Neural cell (in vitro differentiated cells): ENCODE measurements around the gene LMO7. TPM values are rescaled to one million over a fixed set of nuclear protein-coding genes. Genes with fewer than 3 reads are reported as not detected.

Experiments
- H2AFZ ChIP-seq: fragments of 200-600, 300-800 bp; sonication (generic), shearing (Covaris generic); 2 replicates; pipeline ENCODE4 v1.6.0; 2014; ENCODE audit warnings: low read depth, mild to moderate bottlenecking, antibody characterized with exemption, low read length, moderate library complexity
- H3F3A ChIP-seq: fragments of 200-600 bp; shearing (Covaris generic); 2 replicates; pipeline ENCODE4 v1.6.1; 2016; ENCODE audit warnings: mild to moderate bottlenecking, moderate library complexity, mixed read lengths, antibody characterized with exemption, low read length; ENCODE audit not compliant: insufficient read depth, poor library complexity, severe bottlenecking
- H3K27ac ChIP-seq: fragments of 200-600, 300-800 bp; sonication (generic), shearing (Covaris generic); 2 replicates; pipeline ENCODE4 v1.5.1; 2014; ENCODE audit warnings: mild to moderate bottlenecking, low read length, moderate library complexity
- H3K27me3 ChIP-seq: fragments of 300-800, 200-600 bp; sonication (generic), shearing (Covaris generic); 2 replicates; pipeline ENCODE4 v1.6.0; 2014; ENCODE audit warnings: mild to moderate bottlenecking, low read depth, low read length, moderate library complexity; ENCODE audit not compliant: insufficient read depth
- H3K36me3 ChIP-seq: fragments of 300-800, 200-600 bp; sonication (generic), shearing (Covaris generic); 2 replicates; pipeline ENCODE4 v1.5.1; 2014; ENCODE audit warnings: mild to moderate bottlenecking, antibody characterized with exemption, low read length, moderate library complexity; ENCODE audit not compliant: insufficient read depth
- H3K4me2 ChIP-seq: fragments of 300-800, 200-600 bp; sonication (generic), shearing (Covaris generic); 2 replicates; pipeline ENCODE4 v1.6.0; 2014; ENCODE audit warnings: mild to moderate bottlenecking, low read length
- H3K4me3 ChIP-seq: fragments of 300-800, 200-600 bp; sonication (generic), shearing (Covaris generic); 2 replicates; pipeline ENCODE4 v1.5.1; 2014; ENCODE audit warnings: mild to moderate bottlenecking, low read length, moderate library complexity
- H3K79me2 ChIP-seq: fragments of 200-600 bp; shearing (Covaris generic); replicated peaks from 2 replicates; pipeline ENCODE4 v1.6.0; 2014; ENCODE audit warnings: mild to moderate bottlenecking, low read length, moderate library complexity; ENCODE audit not compliant: insufficient read depth
- H3K9ac ChIP-seq: fragments of 300-800, 200-600 bp; sonication (generic), shearing (Covaris generic); 2 replicates; pipeline ENCODE4 v1.6.1; 2016; ENCODE audit warnings: mild to moderate bottlenecking, low read length, mixed read lengths
- H3K9me2 ChIP-seq: fragments of 200-600 bp; shearing (Covaris generic); 2 replicates; pipeline ENCODE4 v1.6.1; 2016; ENCODE audit warnings: mild to moderate bottlenecking, low read length, mixed read lengths; ENCODE audit not compliant: insufficient read depth
- H3K9me3 ChIP-seq: fragments of 200-600, 300-800 bp; sonication (generic), shearing (Covaris generic); 2 replicates; pipeline ENCODE4 v1.6.1; 2016; ENCODE audit warnings: mild to moderate bottlenecking, mixed run types, low read length, moderate library complexity, mixed read lengths
- H4K20me1 ChIP-seq: fragments of 200-600 bp; shearing (Covaris generic); 2 replicates; pipeline ENCODE4 v1.6.1; 2016; ENCODE audit warnings: mild to moderate bottlenecking, mixed run types; ENCODE audit not compliant: insufficient read depth
- CTCF ChIP-seq: fragments of 450-650 bp; IDR thresholded peaks from 2 replicates; pipeline ENCODE4 v1.5.1; 2014; ENCODE audit warnings: antibody characterized with exemption, mild to moderate bottlenecking, moderate library complexity; ENCODE audit not compliant: poor library complexity, severe bottlenecking
- EP300 ChIP-seq: fragments of 450-650 bp; conservative IDR thresholded peaks from 2 replicates; pipeline ENCODE4 v1.6.1; 2014; ENCODE audit warnings: antibody characterized with exemption, mild to moderate bottlenecking, moderate library complexity; ENCODE audit not compliant: poor library complexity, severe bottlenecking
- EZH2 ChIP-seq: fragments of 200-600, 300-800 bp; shearing (Covaris generic), sonication (generic); IDR thresholded peaks from 2 replicates; pipeline ENCODE4 v1.6.1; 2014; ENCODE audit warnings: antibody characterized with exemption, low read length, borderline replicate concordance, mild to moderate bottlenecking; ENCODE audit not compliant: insufficient read depth, poor library complexity, severe bottlenecking
- MXI1 ChIP-seq: fragments of 450-650 bp; conservative IDR thresholded peaks from 2 replicates; pipeline ENCODE4 v1.6.1; 2014; ENCODE audit warnings: antibody characterized with exemption, mild to moderate bottlenecking; ENCODE audit not compliant: poor library complexity, severe bottlenecking
- POLR2AphosphoS5 ChIP-seq: IDR thresholded peaks from 2 replicates; pipeline ENCODE4 v1.6.1; 2012
- RAD21 ChIP-seq: fragments of 450-650 bp; conservative IDR thresholded peaks from 2 replicates; pipeline ENCODE4 v1.6.1; 2014; ENCODE audit warnings: antibody characterized with exemption, mild to moderate bottlenecking, moderate library complexity
- REST ChIP-seq: IDR thresholded peaks from 2 replicates; pipeline ENCODE4 v1.6.1; 2012; ENCODE audit warnings: borderline replicate concordance
- SMC3 ChIP-seq: fragments of 450-650 bp; conservative IDR thresholded peaks from 2 replicates; pipeline ENCODE4 v1.6.1; 2014; ENCODE audit warnings: antibody characterized with exemption, mild to moderate bottlenecking, moderate library complexity; ENCODE audit not compliant: poor library complexity
- TAF1 ChIP-seq: IDR thresholded peaks from 2 replicates; pipeline ENCODE4 v1.6.1; 2012; ENCODE audit warnings: low read depth
- polyA plus RNA-seq: library from polyadenylated mRNA; depleted of rRNA; stranded (reverse); fragments of >200 nt; gene quantifications from 2 replicates; pipeline ENCODE4 v1.2.3, GENCODE V29; 2014

LMO7 gene
- polyA plus RNA-seq, 1 donor from 2014 or later: 14.2 TPM

- H3K27ac ChIP-seq: no peak overlapping the region
- H3K9me3 ChIP-seq: no peaks in the 10 kb centered on the region
- H3K36me3 ChIP-seq: no peaks in the 10 kb centered on the region
- H3K79me2 ChIP-seq: no peaks in the 10 kb centered on the region
- H4K20me1 ChIP-seq: no peaks in the 10 kb centered on the region
- H2AFZ ChIP-seq: no peak overlapping the region
- TF ChIP-seq RAD21 (no peak), MXI1 (no peak), EZH2 (no peak), SMC3 (no peak), REST (no peak)
- H3K4me3 ChIP-seq: no peak overlapping the region
- H3K9ac ChIP-seq: no peak overlapping the region
- H3K9me2 ChIP-seq: no peaks in the 10 kb centered on the region
- no peaks in the 10 kb centered on the region for H3K27me3 ChIP-seq
- no peak overlapping the region for H3K4me2 ChIP-seq
- H3F3A ChIP-seq: no peaks in the 10 kb centered on the region
Measured at GRCh38 chr13:75713852-75714251, 77.7 kb downstream of the LMO7 start.

- H3K9me3 ChIP-seq: no peaks in the 10 kb centered on the region
- TF ChIP-seq EP300 (no peak), TAF1 (no peak), SMC3 (no peak), CTCF (no peak), POLR2AphosphoS5 (no peak), EZH2 (no peak), MXI1 (no peak)
- no peaks in the 10 kb centered on the region for H3K79me2 ChIP-seq
- no peaks in the 10 kb centered on the region for H4K20me1 ChIP-seq
- H2AFZ ChIP-seq: no peak overlapping the region
- no peaks in the 10 kb centered on the region for H3K9me2 ChIP-seq
- H3K36me3 ChIP-seq: no peaks in the 10 kb centered on the region
- no peaks in the 10 kb centered on the region for H3F3A ChIP-seq
- no peak overlapping the region for H3K4me3 ChIP-seq
- no peak overlapping the region for H3K4me2 ChIP-seq
- H3K27ac ChIP-seq: no peak overlapping the region
- no peaks in the 10 kb centered on the region for H3K27me3 ChIP-seq
- H3K9ac ChIP-seq: no peak overlapping the region
Measured at GRCh38 chr13:75715601-75716523, 79.7 kb downstream of the LMO7 start.
